ENCODE results near the gene BLM. TPM values are rescaled to one million over a fixed set of nuclear protein-coding genes. Genes with fewer than 3 reads are reported as not detected.

BLM gene
- polyA plus RNA-seq, 1 donor (not counting 4 experiments of a cell fraction or from before 2014, with no cell fraction given): 4.4 TPM

GRCh38 chr15:90716317-90716975, 700 bp upstream of the BLM start:
- no peak for DNase-seq (ENCODE audit: low read depth, low spot score)
- peak overlapping the region; percentile 80 for H3K9ac ChIP-seq (ENCODE audit: control insufficient read depth, extremely low read depth, insufficient read depth, low read length)
- H3K4me2 ChIP-seq (ENCODE audit: control insufficient read depth, extremely low read depth, insufficient read depth, low read depth, low read length): peak overlapping the region; percentile 79
- peaks cover 24% of the 10 kb centered on the region for H3K79me2 ChIP-seq (ENCODE audit: control insufficient read depth, insufficient read depth, low read length)
- H3K36me3 ChIP-seq (ENCODE audit: control insufficient read depth in 2 of 2, extremely low read depth in 1 of 2, insufficient read depth in 2 of 2, low read length in 2 of 2): no peaks in the 10 kb centered on the region
- no peak for FAIRE-seq
- peak overlapping the region; percentile 75 for H3K27ac ChIP-seq (ENCODE audit: control insufficient read depth, insufficient read depth, low read length)
- peak overlapping the region; percentile 57 to 89 (median 65) for H3K4me3 ChIP-seq (ENCODE audit: control insufficient read depth in 2 of 3, extremely low read depth in 1 of 3, insufficient read depth in 2 of 3, low read depth in 1 of 3, low read length in 3 of 3)
- no peaks in the 10 kb centered on the region for H3K9me3 ChIP-seq (ENCODE audit: control insufficient read depth, low read depth, low read length)
- dilution Hi-C loops (cut with MboI; ENCODE audit: extremely low pct_ligation_motif_present, low sequenced_read_pairs): no loop called here
- H4K20me1 ChIP-seq (ENCODE audit: control insufficient read depth, extremely low read depth, insufficient read depth, low read length): no peaks in the 10 kb centered on the region
- no peaks in the 10 kb centered on the region for H3K9me1 ChIP-seq (ENCODE audit: control insufficient read depth, extremely low read depth, insufficient read depth, low read length)
- no peaks in the 10 kb centered on the region for H3K27me3 ChIP-seq (ENCODE audit: control insufficient read depth, extremely low read depth, insufficient read depth, low read length)
- H3K4me1 ChIP-seq (ENCODE audit: control insufficient read depth, extremely low read depth, insufficient read depth, low read length): peaks cover 6% of the 10 kb centered on the region
- TF ChIP-seq CTCF (optimal IDR thresholded peaks at IDR 0.05 in 1 of 3, IDR thresholded peaks at IDR 0.05 in 1 of 3, conservative IDR thresholded peaks at IDR 0.05 in 1 of 3; ENCODE audit: extremely low read depth in 1 of 3, insufficient read depth in 2 of 3, low read length in 3 of 3) (no peak), EZH2 (IDR thresholded peaks at IDR 0.05; ENCODE audit: low read length) (no peak)
- peak overlapping the region; percentile 92 for H2AFZ ChIP-seq (ENCODE audit: control insufficient read depth, low read length)

- H3K4me2 ChIP-seq (ENCODE audit: control insufficient read depth, extremely low read depth, insufficient read depth, low read depth, low read length): peak overlapping the region; percentile 89
- no peaks in the 10 kb centered on the region for H4K20me1 ChIP-seq (ENCODE audit: control insufficient read depth, extremely low read depth, insufficient read depth, low read length)
- no peak for FAIRE-seq
- H2AFZ ChIP-seq (ENCODE audit: control insufficient read depth, low read length): no peak overlapping the region
- H3K9ac ChIP-seq (ENCODE audit: control insufficient read depth, extremely low read depth, insufficient read depth, low read length): peak overlapping the region; percentile 80
- H3K9me3 ChIP-seq (ENCODE audit: control insufficient read depth, low read depth, low read length): no peaks in the 10 kb centered on the region
- H3K27ac ChIP-seq (ENCODE audit: control insufficient read depth, insufficient read depth, low read length): no peak overlapping the region
- no peak for TF ChIP-seq EZH2 (IDR thresholded peaks at IDR 0.05; ENCODE audit: low read length)
- TF ChIP-seq CTCF (optimal IDR thresholded peaks at IDR 0.05 in 1 of 3, IDR thresholded peaks at IDR 0.05 in 1 of 3, conservative IDR thresholded peaks at IDR 0.05 in 1 of 3; ENCODE audit: extremely low read depth in 1 of 3, insufficient read depth in 2 of 3, low read length in 3 of 3): no peak
- peaks cover 24% of the 10 kb centered on the region for H3K79me2 ChIP-seq (ENCODE audit: control insufficient read depth, insufficient read depth, low read length)
- H3K4me1 ChIP-seq (ENCODE audit: control insufficient read depth, extremely low read depth, insufficient read depth, low read length): peaks cover 6% of the 10 kb centered on the region
- H3K27me3 ChIP-seq (ENCODE audit: control insufficient read depth, extremely low read depth, insufficient read depth, low read length): no peaks in the 10 kb centered on the region
- H3K36me3 ChIP-seq (ENCODE audit: control insufficient read depth in 2 of 2, extremely low read depth in 1 of 2, insufficient read depth in 2 of 2, low read length in 2 of 2): no peaks in the 10 kb centered on the region
- DNase-seq (ENCODE audit: low read depth, low spot score): no peak
- H3K9me1 ChIP-seq (ENCODE audit: control insufficient read depth, extremely low read depth, insufficient read depth, low read length): no peaks in the 10 kb centered on the region
- dilution Hi-C loops (cut with MboI; ENCODE audit: extremely low pct_ligation_motif_present, low sequenced_read_pairs): no loop called here
- H3K4me3 ChIP-seq (ENCODE audit: control insufficient read depth in 2 of 3, extremely low read depth in 1 of 3, insufficient read depth in 2 of 3, low read depth in 1 of 3, low read length in 3 of 3): peak overlapping the region in 2 of 3 experiments; percentile 65 to 89
Measured at GRCh38 chr15:90718232-90718631, 1.1 kb downstream of the BLM start.

Measured in keratinocyte (primary cell).